Kidney (tissue), 14 donors: ENCODE results near the gene MYCBP. TPM values are rescaled to one million over a fixed set of nuclear protein-coding genes. Genes with fewer than 3 reads are reported as not detected.
A peak's percentile ranks its signal among the peaks of the same experiment; 100 is the strongest.

Source experiments
- DNase-seq, 5 donors: peaks; one replicate each; pipeline ENCODE4 v3.0.0-alpha.2; 2013 to 2020
- FAIRE-seq: peaks from 2 replicates; lab custom pipeline; 2012; peaks lifted over from hg19 to GRCh38; lab: Jason Lieb, UNC
- H3K27ac ChIP-seq, 2 donors: one replicate each; pipeline ENCODE4 v1.7.0; 2013; ENCODE audit warnings: low read depth in 2 of 2, low read length in 2 of 2, inconsistent platforms in 1 of 2
- H3K27me3 ChIP-seq: one replicate; pipeline ENCODE4 v1.7.1; 2013; ENCODE audit warnings: low read length, inconsistent platforms; ENCODE audit not compliant: control insufficient read depth, insufficient read depth
- H3K36me3 ChIP-seq, 3 donors: one replicate each; pipeline versions ENCODE4 v1.7.0 to v1.7.1; 2013; ENCODE audit warnings: low read length in 3 of 3, control low read depth in 1 of 3, inconsistent platforms in 1 of 3; ENCODE audit not compliant: insufficient read depth in 3 of 3, control insufficient read depth in 2 of 3
- H3K4me1 ChIP-seq, 3 donors: one replicate each; pipeline versions ENCODE4 v1.7.0 to v1.7.1; 2013; ENCODE audit warnings: low read length in 3 of 3, inconsistent platforms in 1 of 3, low read depth in 1 of 3; ENCODE audit not compliant: control insufficient read depth in 2 of 3, insufficient read depth in 2 of 3
- H3K4me3 ChIP-seq, 3 donors: one replicate each; pipeline versions ENCODE4 v1.7.0 to v1.8.1; 2013; ENCODE audit warnings: low read length in 3 of 3, control low read depth in 1 of 3, inconsistent platforms in 1 of 3
- H3K9ac ChIP-seq, 3 donors: one replicate each; pipeline versions ENCODE4 v1.7.0 to v1.7.1; 2013; ENCODE audit warnings: low read length in 3 of 3, control low read depth in 1 of 3, inconsistent platforms in 1 of 3
- H3K9me3 ChIP-seq, 3 donors: one replicate each; pipeline versions ENCODE4 v1.7.0 to v1.7.1; 2013; ENCODE audit warnings: low read length in 3 of 3, control low read depth in 1 of 3, inconsistent platforms in 1 of 3; ENCODE audit not compliant: control insufficient read depth in 2 of 3, insufficient read depth in 1 of 3
- intact Hi-C: fragments of 100-400 bp; cut with DNase I; formaldehyde crosslinking; loops from one replicate; pipeline ENCODE4 v1.11.1; 2022
- polyA plus RNA-seq: library from polyadenylated mRNA; stranded (reverse); fragments of 350-450 nt; fragmentation: Illumina TruSeq; extraction: RNeasy Lipid Tissue Mini Kit (QIAGEN cat#74804); gene quantifications from one replicate; pipeline ENCODE4 v1.2.3, GENCODE V29; 2014; ENCODE audit warnings: low read depth, low replicate concordance; ENCODE audit not compliant: insufficient read depth
- total RNA-seq: library from RNA; stranded (reverse); fragmentation: NEBNext Ultra II Directional; extraction: Animal tissue kit (Norgen Biotek cat#: 25700); gene quantifications from one replicate; pipeline ENCODE4 v1.2.1, GENCODE V29; 2021
- TF ChIP-seq, protein P1 (sequence below): IDR thresholded peaks from 3 replicates; pipeline ENCODE4 v1.5.1; 2012; ENCODE audit warnings: mild to moderate bottlenecking, moderate library complexity, borderline replicate concordance; ENCODE audit not compliant: insufficient read depth; ENCODE audit errors: extremely low read depth
- donor health status: control.
- donor health status: control.
- donor health status: control.
- donor health status: control.
- donor health status: control.
- donor health status: DM: yes; HTN: yes; CAD: no.
- donor health status: Normal renal cell carcinoma (clear cell type).

Gene MYCBP
- total and polyA plus RNA-seq, 2 donors from 2014 or later: 20.6 to 31.1 TPM

GRCh38 chr1:38858833-38859560, 14.2 kb downstream of the MYCBP start:
- Histone ChIP-seq H3K27me3 (no peaks in the 10 kb centered on the region), H3K27ac (peak overlapping the region; percentile 40 to 66), H3K4me3 (peak overlapping the region; percentile 71 to 90 (median 83)), H3K9me3 (no peaks in the 10 kb centered on the region), H3K4me1 (peaks cover 0 to 17% (median 0%) of the 10 kb centered on the region in 3 donors), H3K9ac (peak overlapping the region; percentile 36 to 92 (median 72)), H3K36me3 (peaks cover 7 to 9% (median 8%) of the 10 kb centered on the region in 3 donors)
- DNase-seq (peak in 4 of 5 donors; percentile 39 to 92 (median 61)), FAIRE-seq (no peak)
- intact Hi-C loops: no loop called here
- TF ChIP-seq, protein P1, sequence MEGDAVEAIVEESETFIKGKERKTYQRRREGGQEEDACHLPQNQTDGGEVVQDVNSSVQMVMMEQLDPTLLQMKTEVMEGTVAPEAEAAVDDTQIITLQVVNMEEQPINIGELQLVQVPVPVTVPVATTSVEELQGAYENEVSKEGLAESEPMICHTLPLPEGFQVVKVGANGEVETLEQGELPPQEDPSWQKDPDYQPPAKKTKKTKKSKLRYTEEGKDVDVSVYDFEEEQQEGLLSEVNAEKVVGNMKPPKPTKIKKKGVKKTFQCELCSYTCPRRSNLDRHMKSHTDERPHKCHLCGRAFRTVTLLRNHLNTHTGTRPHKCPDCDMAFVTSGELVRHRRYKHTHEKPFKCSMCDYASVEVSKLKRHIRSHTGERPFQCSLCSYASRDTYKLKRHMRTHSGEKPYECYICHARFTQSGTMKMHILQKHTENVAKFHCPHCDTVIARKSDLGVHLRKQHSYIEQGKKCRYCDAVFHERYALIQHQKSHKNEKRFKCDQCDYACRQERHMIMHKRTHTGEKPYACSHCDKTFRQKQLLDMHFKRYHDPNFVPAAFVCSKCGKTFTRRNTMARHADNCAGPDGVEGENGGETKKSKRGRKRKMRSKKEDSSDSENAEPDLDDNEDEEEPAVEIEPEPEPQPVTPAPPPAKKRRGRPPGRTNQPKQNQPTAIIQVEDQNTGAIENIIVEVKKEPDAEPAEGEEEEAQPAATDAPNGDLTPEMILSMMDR: no peak

- Histone ChIP-seq H3K4me1 (peaks cover 0 to 4% (median 0%) of the 10 kb centered on the region in 3 donors), H3K9ac (no peak overlapping the region), H3K27me3 (no peaks in the 10 kb centered on the region), H3K36me3 (peaks cover 10 to 25% (median 17%) of the 10 kb centered on the region in 3 donors), H3K27ac (no peak overlapping the region), H3K9me3 (no peaks in the 10 kb centered on the region), H3K4me3 (no peak overlapping the region)
- FAIRE-seq (no peak), DNase-seq (no peak)
- TF ChIP-seq, protein P1: no peak
- intact Hi-C loops: no loop called here
Observed at GRCh38 chr1:38852780-38853179, 20.4 kb downstream of the MYCBP start.

DNA sequence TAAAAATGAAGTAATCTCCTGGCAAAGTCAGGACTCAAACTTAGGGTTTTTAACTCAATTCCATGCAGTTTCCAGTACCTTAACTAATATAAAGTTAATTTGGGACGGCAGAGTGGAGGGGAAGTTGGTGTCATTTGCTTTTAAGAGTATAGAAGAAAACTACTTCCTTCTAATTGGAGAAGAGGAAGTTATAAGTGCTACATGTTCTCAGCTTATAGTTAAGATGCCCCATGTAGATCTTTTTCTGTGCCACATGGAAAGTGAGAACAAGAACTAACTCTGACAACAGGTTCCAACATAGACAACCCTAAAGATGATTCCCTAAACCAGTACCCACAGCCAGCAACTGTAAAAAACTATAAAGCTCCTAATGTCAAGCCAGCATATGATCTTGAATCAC, 25.1 kb downstream of the MYCBP start:
- peaks cover 2 to 27% (median 18%) of the 10 kb centered on the region in 3 donors for H3K36me3 ChIP-seq

More for the DNA sequence above, 25.1 kb downstream of the MYCBP start:
- no peaks in the 10 kb centered on the region for H3K27me3 ChIP-seq
- no peak for DNase-seq
- no peak overlapping the region for H3K4me3 ChIP-seq
- no peak overlapping the region for H3K9ac ChIP-seq
- no peaks in the 10 kb centered on the region for H3K4me1 ChIP-seq
- FAIRE-seq: no peak
- H3K9me3 ChIP-seq: no peaks in the 10 kb centered on the region
- intact Hi-C loops: no loop called here
- TF ChIP-seq, protein P1: no peak
- no peak overlapping the region for H3K27ac ChIP-seq
